CD4-positive, alpha-beta T cell treated with Interleukin-15 for 1 hour (primary cell): ENCODE results near the gene FCER2.

ENCODE experiments used
- DNase-seq: peaks from one replicate; pipeline ENCODE4 v3.0.0-alpha.2; 2020

The FCER2 gene

GRCh38 chr19:7645163-7645562 lies 56.8 kb downstream of the FCER2 start:
- DNase-seq: peak; percentile 38

- no peak for DNase-seq
Measured at GRCh38 chr19:7644550-7644877, 57.4 kb downstream of the FCER2 start.

GRCh38 chr19:7643629-7644549 lies 58.0 kb downstream of the FCER2 start:
- peak; percentile 37 for DNase-seq

- DNase-seq: no peak
Measured at GRCh38 chr19:7643031-7643415, 58.9 kb downstream of the FCER2 start.

DNA sequence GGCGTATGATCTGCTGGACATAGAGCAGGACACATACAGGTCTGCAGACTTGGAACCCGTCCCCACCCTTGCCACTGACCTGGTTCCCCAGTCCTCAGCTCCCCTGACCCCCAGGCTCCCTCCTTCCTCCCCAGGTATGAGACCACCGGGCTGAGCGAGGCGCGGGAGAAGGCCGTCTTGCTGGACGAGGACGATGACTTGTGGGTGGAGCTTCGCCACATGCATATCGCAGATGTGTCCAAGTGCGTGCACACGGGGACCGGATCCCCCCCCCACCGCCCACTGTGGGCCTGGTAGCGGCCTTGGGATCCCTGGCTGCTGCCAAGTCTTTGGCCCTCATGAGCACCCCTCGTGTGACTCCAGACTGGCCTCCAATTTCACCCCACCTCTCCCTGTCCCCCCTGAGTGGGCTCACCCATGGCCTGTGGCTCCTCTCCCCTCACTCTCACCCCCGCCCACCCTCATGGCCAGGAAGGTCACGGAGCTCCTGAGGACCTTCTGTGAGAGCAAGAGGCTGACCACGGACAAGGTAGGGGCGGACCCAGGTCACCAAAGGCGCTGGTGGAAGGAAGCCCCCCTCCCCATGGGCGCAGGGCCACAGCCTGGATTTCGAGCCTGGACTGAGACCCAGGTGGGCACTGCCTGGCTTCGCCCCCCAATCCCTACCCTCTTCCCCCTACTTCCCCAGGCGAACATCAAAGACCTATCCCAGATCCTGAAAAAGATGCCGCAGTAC lies 59.5 kb downstream of the FCER2 start:
- DNase-seq: no peak

DNA sequence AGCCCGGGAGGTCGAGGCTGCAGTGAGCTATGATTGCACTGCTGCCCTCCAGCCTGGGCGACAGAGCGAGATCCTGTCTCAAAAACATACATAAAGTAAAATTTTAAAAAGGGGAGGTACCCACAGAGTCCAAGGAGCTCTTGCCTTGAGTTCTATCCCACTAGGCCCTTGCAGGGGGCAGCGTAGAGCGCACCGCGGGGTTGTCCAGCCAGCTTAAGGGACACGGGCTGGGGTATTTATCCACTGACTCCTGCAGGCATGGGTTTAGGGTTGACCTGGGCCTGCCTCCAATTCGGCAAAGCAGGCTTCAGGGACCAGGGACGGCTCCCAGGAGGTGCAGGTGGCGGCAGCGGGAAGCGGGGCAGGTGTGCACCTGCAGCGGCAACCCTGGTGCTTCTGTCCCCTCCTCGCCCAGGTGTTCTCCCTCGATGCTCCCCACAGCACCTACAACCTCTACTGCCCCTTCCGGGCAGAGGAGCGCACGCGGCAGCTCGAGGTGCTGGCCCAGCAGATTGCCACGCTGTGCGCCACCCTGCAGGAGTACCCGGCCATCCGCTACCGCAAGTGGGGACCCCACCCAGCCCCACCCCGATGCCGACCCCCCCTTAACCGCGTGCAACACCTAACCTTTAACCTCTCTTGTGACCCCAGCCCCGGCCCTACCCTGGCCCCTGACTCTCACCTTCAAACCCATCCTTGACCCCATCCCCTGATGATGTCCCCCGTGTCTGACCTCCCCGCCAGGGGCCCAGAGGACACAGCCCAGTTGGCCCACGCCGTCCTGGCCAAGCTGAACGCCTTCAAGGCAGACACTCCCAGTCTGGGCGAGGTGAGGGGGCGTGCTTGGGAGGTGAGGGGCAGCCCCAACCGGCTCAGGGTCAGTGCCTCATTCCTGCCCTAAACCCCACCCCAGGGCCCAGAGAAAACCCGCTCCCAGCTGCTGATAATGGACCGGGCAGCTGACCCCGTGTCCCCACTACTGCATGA lies 60.3 kb downstream of the FCER2 start:
- DNase-seq: no peak

- no peak for DNase-seq
Measured at GRCh38 chr19:7640803-7641202, 61.1 kb downstream of the FCER2 start.

DNA sequence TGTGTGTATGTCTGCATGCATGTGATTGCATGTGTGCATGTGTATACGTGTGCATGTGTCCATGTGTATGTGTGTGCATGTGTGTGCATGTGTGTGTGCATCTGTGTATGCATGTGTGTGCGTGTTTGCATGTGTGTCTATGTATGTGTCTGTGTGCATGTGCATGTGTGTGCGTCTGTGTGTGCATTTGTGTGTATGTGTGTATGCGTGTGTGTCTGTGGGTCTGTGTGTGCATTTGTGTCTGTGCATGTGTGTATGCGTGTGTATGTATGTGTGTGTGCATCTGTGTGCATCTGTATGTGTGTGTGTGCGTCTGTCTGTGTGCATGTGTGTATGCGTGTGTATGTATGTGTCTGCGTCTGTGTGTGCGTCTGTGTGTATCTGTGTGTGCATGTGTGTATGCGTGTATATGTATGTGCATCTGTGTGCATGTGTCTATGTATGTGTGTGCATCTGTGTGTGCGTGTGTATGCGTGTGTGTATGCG lies 62.0 kb downstream of the FCER2 start:
- DNase-seq: no peak

DNA sequence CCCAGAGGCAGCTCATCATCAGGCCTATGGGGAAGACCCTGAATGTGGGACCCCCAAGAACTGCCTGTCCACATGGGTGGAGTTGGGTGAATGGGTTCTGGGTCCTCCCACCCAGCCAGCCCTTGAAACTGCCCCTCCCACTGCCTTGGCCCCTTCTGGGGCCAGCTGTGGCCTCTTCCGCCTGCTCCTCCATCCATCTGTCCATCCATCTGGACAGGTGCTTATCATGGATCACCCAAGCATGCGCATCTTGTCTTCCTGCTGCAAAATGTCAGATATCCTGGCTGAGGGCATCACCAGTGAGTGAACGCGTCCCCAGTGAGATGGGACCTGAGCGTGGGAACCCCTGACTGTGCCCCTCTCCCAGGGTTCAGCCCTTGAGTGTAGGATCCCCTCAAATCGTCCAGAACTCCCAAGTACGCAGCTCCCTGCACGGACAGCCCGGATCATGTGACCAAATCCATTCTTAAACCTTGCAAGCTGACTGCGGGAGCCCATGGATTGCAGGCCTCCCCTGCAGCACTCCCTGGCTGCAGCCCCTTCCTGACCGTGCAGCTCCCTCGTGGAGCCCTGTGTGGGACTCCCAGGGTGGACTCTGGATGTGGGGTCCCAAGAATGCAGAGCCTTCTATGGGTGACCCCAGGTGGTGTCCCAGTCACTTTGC lies 63.0 kb downstream of the FCER2 start:
- DNase-seq: no peak
